HepG2 (cell line): ENCODE data around the gene ZNF605.

Experiments
- CTCF ChIP-seq: sonication (generic); formaldehyde crosslinking; IDR thresholded peaks from 2 replicates; pipeline ENCODE4 v1.5.0; 2020; ENCODE audit warnings: mild to moderate bottlenecking, missing genetic modification reagents, moderate library complexity
- FOXK2 ChIP-seq: fragments of 450-650 bp; IDR thresholded peaks from 2 replicates; pipeline ENCODE4 v1.6.1; 2016
- GABPA ChIP-seq, 2 experiments: IDR thresholded peaks; 2 replicates each; pipeline ENCODE4 v1.6.1; 2011 to 2016; ENCODE audit warnings: low read depth in 2 of 2, low read length in 1 of 2, missing biosample characterization in 1 of 2, missing genetic modification characterization in 1 of 2
- HNRNPUL1 ChIP-seq: fragments of 200-400 bp; formaldehyde crosslinking; IDR thresholded peaks from 2 replicates; pipeline ENCODE4 v1.6.1; 2017; ENCODE audit warnings: low read depth, mild to moderate bottlenecking, low read length, moderate library complexity
- MAFK ChIP-seq, 2 experiments: IDR thresholded peaks in 1 of 2; conservative IDR thresholded peaks in 1 of 2; 2 replicates each; pipeline ENCODE4 v1.6.1; 2011; ENCODE audit warnings: improper control_type of control experiment in 2 of 2, low read length in 2 of 2
- PRDM15 ChIP-seq: sonication (generic); formaldehyde crosslinking; IDR thresholded peaks from 2 replicates; pipeline ENCODE4 v1.4.0; 2020; ENCODE audit warnings: missing genetic modification reagents
- SNRNP70 ChIP-seq: fragments of 200-400 bp; formaldehyde crosslinking; IDR thresholded peaks from 2 replicates; pipeline ENCODE4 v1.6.1; 2017; ENCODE audit warnings: mild to moderate bottlenecking, low read depth, low read length, moderate library complexity
- TCF7L2 ChIP-seq: IDR thresholded peaks from 2 replicates; pipeline ENCODE4 v1.6.1; 2011; ENCODE audit warnings: mild to moderate bottlenecking, low read depth, low read length, moderate library complexity
- U2AF1 ChIP-seq: fragments of 200-400 bp; formaldehyde crosslinking; optimal IDR thresholded peaks from 2 replicates; pipeline ENCODE3; 2017; ENCODE audit warnings: mild to moderate bottlenecking, low read depth, low read length
- ZBTB33 ChIP-seq: sonication (generic); formaldehyde crosslinking; IDR thresholded peaks from 2 replicates; pipeline ENCODE4 v1.4.0; 2020; ENCODE audit warnings: missing genetic modification reagents
- ZNF18 ChIP-seq: sonication (generic); formaldehyde crosslinking; IDR thresholded peaks from 2 replicates; pipeline ENCODE4 v1.8.0; 2022; ENCODE audit warnings: mild to moderate bottlenecking, missing genetic modification reagents; ENCODE audit not compliant: insufficient replicate concordance
- ZNF430 ChIP-seq: sonication (generic); formaldehyde crosslinking; IDR thresholded peaks from 2 replicates; pipeline ENCODE4 v1.9.0; 2021; ENCODE audit warnings: mild to moderate bottlenecking, missing genetic modification reagents
- ZNF687 ChIP-seq: sonication (generic); formaldehyde crosslinking; IDR thresholded peaks from 2 replicates; pipeline ENCODE4 v1.5.1; 2020; ENCODE audit warnings: mild to moderate bottlenecking, missing genetic modification reagents, moderate library complexity

- no peak for TF ChIP-seq ZNF430 (CRISPR knock-in tag)
- TF ChIP-seq TCF7L2, result no peak
- no peak for TF ChIP-seq ZNF687 (CRISPR knock-in tag)
- no peak for TF ChIP-seq MAFK (conservative IDR thresholded peaks at IDR 0.05 in 1 of 2, IDR thresholded peaks at IDR 0.05 in 1 of 2; ENCODE audit: low read length in 2 of 2)
- TF ChIP-seq U2AF1, result no peak
- TF ChIP-seq ZBTB33 (CRISPR knock-in tag), result no peak
- no peak for TF ChIP-seq CTCF (CRISPR knock-in tag)
- no peak for TF ChIP-seq HNRNPUL1
- TF ChIP-seq FOXK2, result no peak
- TF ChIP-seq ZNF18 (CRISPR knock-in tag), result no peak
- TF ChIP-seq GABPA (IDR thresholded peaks at IDR 0.05; ENCODE audit: low read depth, low read length), result no peak
- no peak for TF ChIP-seq GABPA (CRISPR knock-in tag; IDR thresholded peaks at IDR 0.05; ENCODE audit: low read depth)
- TF ChIP-seq PRDM15 (CRISPR knock-in tag), result no peak
- no peak for TF ChIP-seq SNRNP70
These were observed 42.6 kb upstream of the ZNF605 start for GRCh38 chr12:132998741-132999140.
